HepG2 (cell line): Measurements from ENCODE around the gene RAP2A.

ENCODE experiments used
- CTCF ChIP-seq: sonication (generic); formaldehyde crosslinking; IDR thresholded peaks from 2 replicates; pipeline ENCODE4 v1.5.0; 2020; ENCODE audit warnings: mild to moderate bottlenecking, missing genetic modification reagents, moderate library complexity
- MLX ChIP-seq: IDR thresholded peaks from 2 replicates; pipeline ENCODE4 v1.6.1; 2016
- SIN3A ChIP-seq: IDR thresholded peaks from 2 replicates; pipeline ENCODE4 v1.6.1; 2011; ENCODE audit warnings: low read depth, mild to moderate bottlenecking, control low read depth, low read length, borderline replicate concordance

GRCh38 chr13:97477844-97478243 is 43.9 kb downstream of the RAP2A start:
- no peak for TF ChIP-seq CTCF (CRISPR knock-in tag)
- no peak for TF ChIP-seq MLX (CRISPR knock-in tag)
- TF ChIP-seq SIN3A, result no peak
